Activated CD8-positive, alpha-beta memory T cell treated with anti-CD3 and anti-CD28 coated beads for 4 hours (primary cell): Measurements from ENCODE around the gene KRT2.

Source experiments
- DNase-seq, 2 donors: peaks; one replicate each; pipeline ENCODE4 v3.0.0-alpha.2; 2020; ENCODE audit warnings: low read depth in 2 of 2

The KRT2 gene

DNA sequence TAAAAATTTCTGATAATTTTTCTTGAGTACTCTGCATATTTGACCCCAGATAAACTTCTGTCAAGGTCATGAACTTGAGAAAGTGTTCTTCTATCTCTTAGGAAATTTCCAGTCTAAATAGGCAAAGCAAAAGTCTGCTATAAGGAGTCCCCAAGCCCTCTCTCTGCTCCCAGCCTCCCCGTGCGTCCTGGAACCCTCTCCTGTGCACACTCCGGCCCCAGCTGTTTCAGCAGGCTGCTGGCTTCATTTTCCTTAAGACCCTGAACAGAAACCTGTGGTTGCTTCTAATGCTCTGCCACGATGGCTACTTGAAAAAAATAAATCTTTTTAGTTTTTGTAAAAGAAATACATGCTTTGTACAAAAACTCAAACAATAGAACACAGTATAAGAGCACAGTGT lies 14.7 kb downstream of the KRT2 start:
- no peak for DNase-seq

DNA sequence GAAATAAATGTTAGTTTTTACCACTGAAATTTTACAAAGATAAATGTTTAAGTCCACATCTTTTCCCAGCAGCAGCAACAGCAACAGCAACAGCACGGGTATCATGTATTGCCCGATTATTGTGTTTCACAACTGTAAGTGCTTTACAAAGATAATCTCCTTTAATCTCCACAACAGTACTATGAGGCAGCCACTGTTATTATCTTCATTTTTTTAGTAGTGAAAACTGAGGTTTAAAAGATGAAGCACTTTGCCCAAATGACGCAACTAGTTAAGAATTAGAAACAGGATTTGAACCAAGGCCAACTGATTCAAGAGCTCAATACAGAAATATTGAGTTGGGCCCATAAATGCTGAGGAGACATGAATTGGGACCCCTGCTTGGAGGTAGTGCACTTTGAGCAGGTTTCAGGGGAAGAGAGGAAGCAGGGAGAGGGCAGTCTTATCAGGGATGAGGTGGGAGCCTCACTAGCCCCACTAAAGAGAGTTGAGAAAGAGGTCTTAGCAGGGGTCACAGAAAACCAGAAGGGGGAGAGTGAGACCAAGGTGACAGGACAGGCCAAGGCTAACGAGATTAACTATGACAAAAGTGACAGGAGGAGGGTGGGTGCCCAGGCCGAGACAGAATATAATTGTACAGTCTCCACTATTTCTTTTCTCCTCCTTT lies 15.3 kb downstream of the KRT2 start:
- no peak for DNase-seq

DNA sequence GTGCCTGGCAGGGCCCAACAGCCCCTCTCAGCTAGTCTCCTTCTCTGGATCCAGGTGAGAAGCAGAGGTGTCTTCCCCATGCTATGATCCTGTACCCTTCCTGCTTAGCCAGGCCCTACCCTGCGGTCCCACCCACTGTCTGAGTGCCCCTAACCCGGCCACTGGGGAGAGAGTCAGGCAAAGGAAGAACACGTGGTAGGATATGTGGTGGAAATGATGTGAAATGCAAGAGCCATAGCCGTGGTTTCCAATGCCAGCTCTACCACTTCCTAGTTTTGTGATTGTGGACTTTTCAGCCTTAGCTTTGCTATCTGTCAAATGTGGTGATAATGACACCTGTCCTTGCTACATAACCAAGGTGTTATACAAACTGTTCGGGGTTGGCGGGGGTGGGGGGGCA lies 15.8 kb downstream of the KRT2 start:
- no peak for DNase-seq

DNA sequence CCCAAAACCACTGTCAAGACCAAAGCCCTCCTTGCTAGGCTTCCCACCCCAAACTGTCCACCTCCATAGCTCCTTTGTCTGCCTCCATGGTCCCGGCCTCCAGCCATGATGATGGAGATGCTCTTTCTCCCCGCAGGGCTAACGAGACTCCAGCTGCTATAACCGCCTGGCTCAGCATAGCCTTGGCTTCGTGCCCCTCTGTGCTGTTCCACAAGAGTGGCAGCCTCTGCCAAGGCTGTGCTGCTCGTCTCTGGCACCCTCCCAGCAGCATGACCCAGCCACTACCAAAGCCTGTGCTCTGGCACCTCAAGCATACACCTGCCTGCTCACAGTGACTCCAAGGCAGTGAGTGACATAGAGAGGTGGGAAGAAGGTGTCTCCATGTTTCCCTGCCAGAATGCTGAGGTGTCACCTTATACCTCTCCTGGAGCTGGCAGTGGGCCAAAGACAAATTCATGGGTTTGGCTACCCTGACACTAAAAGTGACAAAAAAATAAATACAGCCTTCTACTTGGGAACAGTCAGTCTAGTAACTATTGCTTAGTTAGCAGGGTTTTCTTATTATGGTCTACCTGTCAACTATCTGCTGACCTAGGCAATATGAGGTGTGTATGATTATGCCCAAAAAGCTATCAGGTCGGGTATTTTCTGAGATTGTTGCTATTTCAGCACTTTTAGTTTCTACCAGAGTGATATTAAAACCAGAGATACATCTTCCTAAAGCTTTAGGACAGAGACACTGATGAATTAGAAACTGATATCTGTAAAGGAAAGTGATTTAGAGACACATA lies 17.6 kb downstream of the KRT2 start:
- no peak for DNase-seq

DNA sequence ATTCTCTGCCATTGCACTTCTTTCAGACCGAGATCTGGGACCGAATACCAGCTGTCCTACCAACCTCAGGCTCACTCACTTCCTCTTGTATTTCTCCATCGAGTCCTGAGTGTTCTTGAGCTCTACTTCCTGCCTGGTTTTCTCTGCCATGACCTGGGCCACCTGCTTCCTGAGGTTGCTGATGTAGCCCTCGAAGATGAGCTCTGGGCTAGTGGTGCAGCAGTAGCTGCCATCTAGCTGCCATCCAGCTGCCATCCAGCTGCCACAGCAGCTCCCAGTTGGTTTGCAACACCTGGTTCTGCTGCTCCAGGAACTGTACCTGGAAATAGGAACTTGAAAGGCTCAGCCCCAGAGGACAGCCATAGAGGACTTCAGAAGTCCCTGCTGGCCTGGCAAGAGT lies 18.6 kb downstream of the KRT2 start:
- DNase-seq: no peak

DNA sequence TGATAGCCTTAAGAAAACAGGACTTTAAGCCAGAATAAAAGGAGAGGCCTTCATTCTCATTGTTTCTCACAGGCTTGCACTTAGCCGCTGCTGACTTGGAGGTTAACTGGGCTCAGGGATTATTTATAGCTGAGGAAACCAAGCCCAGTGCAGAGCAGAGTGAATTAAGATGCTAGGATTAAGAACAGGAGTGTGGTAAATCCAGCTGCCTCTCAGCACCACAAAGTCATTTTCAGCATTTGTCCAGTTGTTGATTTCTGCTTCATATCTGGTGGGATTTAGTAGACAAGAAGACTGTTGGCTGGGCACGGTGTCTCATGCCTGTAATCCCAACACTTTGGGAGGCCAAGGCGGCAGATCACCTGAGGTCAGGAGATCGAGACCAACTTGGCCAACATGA lies 19.4 kb downstream of the KRT2 start:
- no peak for DNase-seq

DNA sequence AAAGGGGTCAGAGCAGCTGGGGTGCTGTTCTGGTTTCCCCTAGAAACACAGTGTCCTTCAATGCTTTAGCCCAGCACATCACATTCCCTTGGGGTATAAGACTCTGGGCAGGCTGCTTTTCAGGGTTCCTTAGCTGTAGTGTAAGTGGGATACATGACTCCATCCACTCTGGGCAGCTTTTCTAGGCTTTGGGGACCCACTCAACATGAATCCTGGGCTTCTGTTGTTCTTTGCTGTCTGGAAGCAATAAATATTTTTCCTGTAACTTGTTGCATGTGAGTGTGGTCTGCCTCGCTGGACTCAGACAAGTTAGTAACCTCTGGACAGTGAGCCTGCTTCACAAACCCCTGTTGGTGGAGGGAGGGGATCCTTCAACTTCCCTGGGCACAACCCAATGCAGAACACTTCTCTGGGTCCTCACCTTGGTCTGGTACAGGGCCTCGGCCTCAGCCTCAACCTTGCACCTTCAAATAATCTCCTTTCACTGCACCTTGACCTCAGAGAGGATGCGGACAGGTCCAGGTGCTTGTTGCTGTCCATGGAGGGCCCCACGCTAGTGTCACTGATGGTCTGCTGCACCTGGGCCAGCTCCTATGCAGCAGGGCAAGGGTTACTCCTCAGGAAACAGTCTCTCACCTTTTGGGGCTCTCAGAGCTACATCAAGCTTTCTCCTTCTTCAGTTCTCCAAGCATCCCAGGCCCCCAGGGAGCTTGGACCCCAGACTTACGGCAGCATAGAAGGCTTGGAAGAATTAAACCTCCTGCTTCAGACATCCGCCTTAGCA lies 20.1 kb downstream of the KRT2 start:
- no peak for DNase-seq

DNA sequence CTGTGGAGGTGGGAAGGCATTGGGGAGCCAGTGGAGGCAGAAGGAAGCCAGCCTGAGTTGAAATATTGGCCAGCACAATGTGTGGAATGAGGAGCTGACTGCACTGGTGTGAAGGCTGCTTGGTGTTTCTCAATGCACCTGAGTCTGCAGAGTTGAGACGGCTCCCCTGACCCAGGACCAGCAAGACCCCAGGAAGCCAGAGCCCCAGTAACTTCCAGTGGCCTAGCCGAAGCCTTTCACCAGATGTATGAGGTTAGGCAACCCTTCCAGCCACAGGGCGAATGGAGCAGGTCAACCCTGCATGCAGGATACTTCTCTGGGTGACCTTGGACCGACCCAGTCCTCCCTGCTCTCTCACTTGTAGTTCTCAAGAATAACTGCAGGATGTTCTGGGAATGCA lies 20.7 kb downstream of the KRT2 start:
- DNase-seq: no peak

DNA sequence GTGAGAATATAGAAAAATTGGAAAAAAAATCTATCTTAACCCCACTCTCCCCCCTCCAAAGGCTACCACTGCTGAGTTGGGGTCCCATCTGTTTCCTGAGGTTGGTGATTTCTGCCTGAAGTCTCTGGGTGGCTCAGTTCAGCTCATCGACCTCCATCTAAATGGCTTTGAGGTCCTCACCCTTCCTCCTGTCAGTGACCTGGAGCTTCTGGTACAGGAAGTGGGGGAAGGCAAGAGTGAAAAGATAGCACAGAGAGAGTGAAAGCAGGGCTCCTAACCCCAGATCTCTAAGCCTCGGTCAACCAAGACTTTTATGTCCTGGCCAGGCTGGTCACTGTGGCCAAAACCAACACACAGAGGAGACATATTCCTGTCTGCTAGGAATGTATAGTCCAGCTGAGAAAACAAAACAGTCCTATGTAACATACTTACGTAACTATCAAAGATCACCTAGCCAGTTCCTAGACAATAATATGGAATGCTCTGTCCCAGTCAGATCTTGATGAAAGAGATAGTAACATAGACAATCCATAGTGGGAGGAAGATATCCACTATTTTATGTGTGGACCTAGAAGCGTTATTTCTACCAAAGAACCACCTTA lies 21.3 kb downstream of the KRT2 start:
- no peak for DNase-seq

DNA sequence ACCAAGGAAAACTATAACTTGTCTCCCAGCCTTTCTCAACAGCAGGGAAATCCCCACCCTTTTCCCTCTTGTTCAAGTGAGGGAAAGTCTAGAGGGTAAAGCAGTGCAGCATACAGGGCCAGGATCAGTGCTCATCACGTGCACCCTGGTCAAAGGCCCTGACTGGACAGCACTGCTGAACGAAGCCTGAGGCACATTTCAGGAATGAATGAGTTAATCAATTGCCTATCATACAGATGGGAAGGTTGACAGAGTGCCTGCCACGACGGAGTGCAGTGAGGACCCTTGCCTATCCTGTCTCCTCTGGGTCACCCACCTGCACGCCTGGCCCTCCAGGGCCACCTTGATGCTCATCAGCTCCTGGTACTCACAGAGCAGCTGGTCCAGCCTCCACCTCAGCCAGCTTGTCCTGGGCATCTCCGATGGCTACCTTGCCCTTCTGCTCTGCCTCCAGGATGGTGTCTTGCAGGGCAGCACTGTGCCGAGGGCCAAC lies 22.0 kb downstream of the KRT2 start:
- no peak for DNase-seq

DNA sequence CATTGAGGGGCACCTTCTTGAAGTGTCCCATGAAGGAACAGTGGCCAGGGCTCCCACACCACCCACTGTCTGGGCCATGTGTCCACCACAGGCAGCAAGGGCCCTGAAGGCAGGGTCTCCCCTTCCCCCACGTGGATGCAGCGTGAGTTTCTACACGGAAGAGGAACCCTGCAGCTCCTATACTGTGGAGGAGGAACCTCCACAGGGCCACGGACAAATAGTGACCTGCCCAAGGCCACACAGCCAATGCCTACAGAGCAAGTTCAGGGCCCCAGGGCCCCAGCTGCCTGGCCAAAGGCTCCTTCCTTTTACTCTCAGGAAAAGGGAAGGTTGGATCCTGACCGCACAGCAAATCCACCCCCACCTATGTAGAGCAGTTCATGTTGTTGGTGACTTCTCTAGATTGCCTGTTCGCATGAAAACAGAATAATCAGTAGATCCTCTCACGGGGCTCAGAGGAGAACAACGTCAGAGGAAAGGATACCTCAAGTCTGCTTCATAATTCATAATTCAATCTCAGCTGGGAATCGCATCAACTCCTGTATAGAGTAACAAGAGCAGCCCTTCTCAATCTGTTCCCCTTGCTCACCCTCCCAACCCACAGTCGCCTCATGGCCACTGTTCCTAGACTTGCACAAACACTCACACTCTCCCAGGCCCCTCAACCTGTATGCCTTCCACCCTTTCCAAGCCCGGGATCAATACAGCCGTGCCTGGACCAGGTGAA lies 22.6 kb downstream of the KRT2 start:
- no peak for DNase-seq

DNA sequence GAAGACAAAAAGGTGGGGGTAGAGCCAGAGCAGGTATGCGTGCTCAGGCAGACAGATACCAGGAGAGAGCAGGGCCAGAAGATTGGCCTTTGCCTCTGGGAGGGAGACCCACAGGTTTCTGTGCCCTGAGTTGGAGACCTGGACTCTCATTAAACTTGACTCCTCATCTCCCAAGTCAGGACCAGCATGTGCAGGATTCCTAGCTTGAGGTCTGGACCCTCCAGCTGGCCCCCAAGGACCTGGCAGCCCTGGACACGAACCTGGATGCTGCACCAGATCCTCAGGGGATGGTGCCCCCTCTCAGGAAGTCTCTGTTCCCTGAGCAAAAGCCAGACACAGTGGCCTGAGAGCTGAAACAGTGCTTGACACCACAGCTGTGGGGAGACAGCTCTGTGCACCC lies 23.2 kb downstream of the KRT2 start:
- DNase-seq: no peak

DNA sequence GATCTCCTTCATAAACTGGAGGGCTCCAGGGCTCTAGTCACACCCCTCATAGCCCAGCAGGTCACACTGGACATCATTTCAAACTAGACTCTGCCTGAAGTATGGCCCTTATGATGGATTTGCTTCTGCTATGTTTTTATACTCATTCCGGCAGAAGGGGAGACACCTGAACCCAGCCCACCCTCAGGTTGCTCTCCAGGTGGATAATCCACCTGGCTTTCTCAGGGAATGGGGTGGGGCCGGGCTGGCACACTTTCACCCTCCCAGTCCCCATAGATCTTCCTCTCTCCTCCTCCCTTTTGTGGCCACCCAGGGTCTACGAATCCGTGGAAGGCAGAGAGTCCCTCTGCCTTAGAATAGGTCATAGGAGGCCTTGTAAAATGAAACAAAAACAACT lies 23.9 kb downstream of the KRT2 start:
- DNase-seq: no peak

DNA sequence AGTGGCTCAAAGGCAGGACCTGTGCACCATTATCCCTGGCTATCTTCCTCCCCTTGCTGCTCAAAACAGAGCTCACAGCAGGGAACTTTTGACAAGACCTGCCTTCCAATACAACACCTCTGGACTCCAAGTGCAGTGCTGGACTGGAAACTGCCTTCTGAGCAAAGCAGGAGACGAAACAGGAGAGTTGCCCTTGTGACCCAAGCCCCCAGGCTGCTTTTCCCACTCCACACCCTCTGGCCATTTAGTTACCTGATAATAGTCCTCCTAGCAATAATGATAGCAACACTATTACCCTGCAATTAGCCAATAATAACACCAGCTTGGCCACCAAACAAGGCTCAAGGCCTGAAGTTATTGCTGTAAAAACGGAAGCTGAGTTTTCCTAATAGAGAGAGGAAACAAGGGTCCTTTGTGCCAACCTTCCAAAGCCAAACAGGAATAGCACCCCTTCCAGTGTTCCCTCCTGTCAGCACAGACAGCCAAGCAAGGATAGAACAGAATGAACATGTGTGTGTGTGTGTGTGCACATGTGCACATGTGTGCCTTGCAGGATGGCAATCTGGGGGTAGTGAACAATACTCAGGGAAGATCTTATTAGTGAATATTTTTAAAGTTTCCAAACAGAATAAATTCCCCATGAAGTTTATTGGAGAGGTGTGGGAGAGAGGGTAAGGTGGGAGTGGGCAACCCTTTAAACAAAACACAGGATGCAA lies 24.5 kb downstream of the KRT2 start:
- no peak for DNase-seq

DNA sequence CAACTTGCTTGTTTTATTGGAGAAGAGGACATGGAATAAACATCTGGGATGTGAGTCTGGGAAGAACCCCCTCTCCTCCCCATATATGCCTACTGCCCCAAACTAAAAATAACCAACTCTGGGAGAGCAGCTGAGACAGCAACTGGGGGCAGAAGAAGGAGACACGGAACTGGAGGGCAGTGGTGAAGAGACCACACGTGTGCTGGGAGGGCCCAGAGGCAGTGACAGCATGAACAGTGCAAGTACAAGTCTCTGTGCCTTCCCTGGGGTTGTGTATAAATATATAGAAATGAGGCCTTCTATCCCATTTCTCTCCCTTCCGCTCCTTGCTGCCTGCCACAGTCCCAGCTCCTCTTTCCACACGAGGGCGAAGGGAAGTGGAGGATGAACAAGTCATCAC lies 29.7 kb downstream of the KRT2 start:
- no peak for DNase-seq

DNA sequence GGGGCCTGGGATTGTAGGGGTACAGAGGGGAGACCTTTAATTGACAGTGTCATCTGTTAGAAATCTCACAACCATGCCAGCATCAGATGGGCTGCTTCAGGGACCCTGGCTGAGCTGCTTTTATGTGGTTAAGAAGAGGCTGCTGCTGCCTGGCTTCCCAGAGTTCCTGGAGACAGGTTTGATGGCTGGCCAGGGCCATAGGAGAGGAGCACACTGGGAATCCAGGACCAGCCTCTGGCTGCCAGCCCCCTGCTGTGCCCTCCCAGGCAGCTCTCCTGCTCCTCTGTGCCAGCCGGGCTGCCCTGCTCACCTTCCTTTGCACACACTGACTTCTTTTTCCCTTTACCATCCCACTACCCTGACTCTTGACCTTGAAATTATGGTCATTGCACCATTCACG lies 33.1 kb downstream of the KRT2 start:
- DNase-seq: no peak

DNA sequence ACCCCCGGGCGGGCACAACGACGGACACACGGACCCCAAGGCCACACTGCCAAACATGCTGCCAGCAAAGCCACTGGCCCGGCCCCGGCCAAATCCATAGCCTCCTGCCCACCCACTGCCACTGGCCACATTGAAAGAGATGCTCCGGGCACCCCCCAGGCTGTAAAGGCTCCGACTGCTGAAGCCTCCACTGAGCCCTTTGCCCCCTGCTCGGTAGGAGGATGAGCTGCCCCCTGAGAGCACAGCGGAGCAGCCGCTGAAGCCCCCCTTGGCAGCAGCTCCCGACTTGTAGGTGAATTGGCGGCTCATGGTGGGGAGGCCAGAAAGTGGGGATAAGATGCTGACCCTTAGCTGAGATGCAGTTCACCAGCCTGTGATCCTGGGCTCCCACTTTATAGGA lies 33.8 kb downstream of the KRT2 start, which contains the start of gene KRT73:
KRT73 (minus strand) TSS at position 344 of the 400 bp plus-strand sequence; CDS start at position 309, 35 bp downstream.
- DNase-seq: no peak

DNA sequence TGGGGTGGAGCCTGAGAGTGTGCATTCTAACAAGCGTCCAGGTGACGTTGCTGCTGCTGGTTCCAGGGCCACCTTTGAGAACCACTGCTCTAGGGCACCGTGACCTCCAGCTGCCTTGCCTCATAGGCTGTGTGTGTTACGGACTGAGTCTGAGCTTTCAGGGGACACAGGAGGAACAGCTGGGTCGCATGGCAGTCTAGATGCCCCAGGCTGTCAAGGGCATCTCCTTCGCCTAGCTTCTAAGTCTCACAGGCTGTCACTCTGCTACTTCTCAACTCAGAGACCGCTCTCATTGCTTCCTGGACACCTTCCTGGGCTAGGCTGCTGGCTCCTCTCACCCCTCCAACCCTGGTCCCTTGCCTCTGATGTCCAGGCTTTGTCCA lies 34.6 kb downstream of the KRT2 start:
- DNase-seq: no peak

DNA sequence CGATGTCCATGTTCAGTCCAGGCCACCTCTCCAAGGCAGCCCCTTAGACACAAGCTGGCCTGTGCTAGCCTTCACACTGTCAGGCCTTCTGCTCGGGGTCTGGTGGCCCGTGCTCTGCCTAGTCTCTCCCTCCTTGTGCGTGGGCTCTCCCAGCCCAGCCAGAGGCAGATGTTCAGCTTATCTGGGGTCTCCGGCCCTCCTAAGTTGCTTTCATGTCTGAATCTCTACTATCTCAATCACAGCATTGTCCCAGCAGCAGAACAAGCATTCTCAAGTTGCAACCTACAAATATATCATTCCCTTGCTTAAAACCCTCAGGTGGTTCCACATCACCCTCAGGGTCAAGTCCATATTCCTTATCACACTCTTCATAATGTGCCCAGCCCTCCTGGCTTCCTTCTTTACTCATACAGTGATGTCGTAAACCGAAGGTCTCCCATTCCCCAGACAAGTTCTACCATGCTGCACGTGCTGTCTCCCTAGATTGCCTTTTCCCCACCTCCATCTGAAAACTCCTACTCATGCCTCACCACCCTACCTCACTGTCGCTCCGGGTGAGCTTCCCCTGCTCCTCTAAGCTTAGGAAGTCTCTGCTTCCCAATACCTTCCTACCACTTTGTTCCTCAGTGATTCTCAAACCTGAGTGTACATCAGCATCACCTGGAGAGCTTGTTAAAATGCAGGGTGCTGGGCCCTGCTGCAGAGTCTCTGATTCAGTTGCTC lies 35.2 kb downstream of the KRT2 start:
- no peak for DNase-seq

DNA sequence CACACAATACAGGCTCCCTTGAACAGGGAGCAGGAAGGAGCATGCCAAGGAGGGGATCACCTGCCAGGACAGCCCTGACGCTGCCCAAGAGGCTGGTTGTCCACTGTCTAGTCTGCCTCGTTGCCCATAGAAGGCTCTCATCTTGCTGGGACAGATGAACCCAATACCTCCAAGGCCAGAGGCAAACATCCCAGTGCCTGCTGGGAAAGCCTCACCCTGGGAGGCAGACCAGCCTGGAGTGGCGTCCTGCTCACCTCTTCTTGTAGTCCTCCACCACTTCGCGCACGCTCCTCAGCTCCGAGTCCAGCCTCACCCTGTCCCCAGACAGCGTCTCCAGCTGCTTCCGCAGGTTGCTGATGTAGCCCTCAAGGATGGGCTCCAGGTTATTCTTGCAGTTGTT lies 36.1 kb downstream of the KRT2 start:
- DNase-seq: no peak
